A549 (cell line): ENCODE data around the gene HAPLN2. TPM values are rescaled to one million over a fixed set of nuclear protein-coding genes. Genes with fewer than 3 reads are reported as not detected.

ENCODE experiments used
- ATAC-seq, 2 experiments: fragments of 200-7000 bp in 1 of 2; fragments of >200 bp in 1 of 2; cut with Nextera tagmentation in 1 of 2; cut with Tn5 transposase in 1 of 2; 3 replicates each; pipeline versions ENCODE4 v1.8.0 to v1.9.1; 2018 to 2020; ENCODE audit warnings: mild to moderate bottlenecking in 1 of 2, moderate library complexity in 1 of 2
- CTCF ChIA-PET: fragments of 300-600 bp; sonication (Branson Sonifier 250); formaldehyde crosslinking; extraction: SDS; loops from one replicate; lab custom pipeline; 2021; ENCODE audit warnings: antibody characterized with exemption, inconsistent platforms; lab: Yijun Ruan, JAX
- POLR2A ChIA-PET: fragments of 350-600 bp; formaldehyde crosslinking; extraction: SDS; loops from one replicate; lab custom pipeline; 2021; ENCODE audit warnings: antibody characterized with exemption, inconsistent platforms; lab: Yijun Ruan, JAX
- DNase-seq, 2 experiments: peaks; one replicate each; pipeline versions ENCODE4 v3.0.0 to v3.0.0-alpha.2; 2011 to 2016; ENCODE audit warnings: low read depth in 1 of 2, low spot score in 1 of 2
- FAIRE-seq: peaks from 2 replicates; lab custom pipeline; 2011; peaks lifted over from hg19 to GRCh38; lab: Jason Lieb, UNC
- H3K27ac ChIP-seq, 2 experiments: fragments of >200 bp; sonication (Bioruptor Twin); formaldehyde crosslinking; 3 replicates each; pipeline ENCODE4 v1.5.1; 2016 to 2017
- H3K4me1 ChIP-seq: fragments of >200 bp; sonication (Bioruptor Twin); formaldehyde crosslinking; 3 replicates; pipeline ENCODE4 v1.6.1; 2016
- H3K4me2 ChIP-seq: fragments of >200 bp; sonication (Bioruptor Twin); formaldehyde crosslinking; 3 replicates; pipeline ENCODE4 v1.6.1; 2016
- H3K4me3 ChIP-seq: fragments of >200 bp; sonication (Bioruptor Twin); formaldehyde crosslinking; 3 replicates; pipeline ENCODE4 v1.5.1; 2016
- H3K9me3 ChIP-seq: fragments of >200 bp; sonication (Bioruptor Twin); formaldehyde crosslinking; 3 replicates; pipeline ENCODE4 v1.6.1; 2016
- CBX8 ChIP-seq: fragments of 200-600 bp; sonication (generic); IDR thresholded peaks from 2 replicates; pipeline ENCODE4 v1.6.1; 2016
- CEBPB ChIP-seq, 2 experiments: fragments of >200 bp in 1 of 2; sonication (Bioruptor Twin) in 1 of 2; formaldehyde crosslinking in 1 of 2; IDR thresholded peaks; 2 replicates each; pipeline ENCODE4 v1.6.1; 2012 to 2016
- ESRRA ChIP-seq: fragments of 150-350 bp; IDR thresholded peaks from 2 replicates; pipeline ENCODE4 v1.6.1; 2014; ENCODE audit warnings: mild to moderate bottlenecking, low read length, borderline replicate concordance
- FOSB ChIP-seq: fragments of 250-450 bp; sonication (Bioruptor Pico); IDR thresholded peaks from 2 replicates; pipeline ENCODE4 v1.5.0; 2020; ENCODE audit warnings: mild to moderate bottlenecking, moderate library complexity
- FOSL2 ChIP-seq, 2 experiments: fragments of 450-650 bp in 1 of 2; fragments of >200 bp in 1 of 2; sonication (Bioruptor Twin) in 1 of 2; formaldehyde crosslinking; IDR thresholded peaks; 2 replicates each; pipeline versions ENCODE4 v1.5.0 to v1.6.1; 2016 to 2020; ENCODE audit warnings: mild to moderate bottlenecking in 1 of 2, moderate library complexity in 1 of 2
- HOXB5 ChIP-seq: fragments of 250-450 bp; sonication (Bioruptor Pico); IDR thresholded peaks from 2 replicates; pipeline ENCODE4 v1.5.0; 2020; ENCODE audit warnings: mild to moderate bottlenecking, moderate library complexity
- JUN ChIP-seq, 2 experiments: fragments of >200 bp; sonication (Bioruptor Twin); formaldehyde crosslinking; IDR thresholded peaks; 2 replicates in 1 of 2; 3 replicates in 1 of 2; pipeline ENCODE4 v1.6.1; 2016 to 2017
- MAFK ChIP-seq: fragments of 450-650 bp; IDR thresholded peaks from 2 replicates; pipeline ENCODE4 v1.6.1; 2014; ENCODE audit not compliant: partially characterized antibody
- NFE2L2 ChIP-seq: fragments of 150-350 bp; conservative IDR thresholded peaks from 2 replicates; pipeline ENCODE4 v1.6.1; 2014; ENCODE audit warnings: low read length
- PHF8 ChIP-seq: fragments of 200-600 bp; sonication (generic); IDR thresholded peaks from 2 replicates; pipeline ENCODE4 v1.6.1; 2016; ENCODE audit warnings: low read depth, mild to moderate bottlenecking, antibody characterized with exemption, moderate library complexity, borderline replicate concordance
- RAD21 ChIP-seq, 2 experiments: fragments of >200 bp in 1 of 2; sonication (Bioruptor Twin) in 1 of 2; formaldehyde crosslinking in 1 of 2; IDR thresholded peaks in 1 of 2; conservative IDR thresholded peaks in 1 of 2; 2 replicates in 1 of 2; 3 replicates in 1 of 2; pipeline ENCODE4 v1.6.1; 2012 to 2018; ENCODE audit warnings: inconsistent platforms in 1 of 2
- SMC3 ChIP-seq: fragments of >200 bp; sonication (Bioruptor Twin); formaldehyde crosslinking; IDR thresholded peaks from 3 replicates; pipeline ENCODE4 v1.6.1; 2018; ENCODE audit warnings: inconsistent platforms
- ZFP36 ChIP-seq: fragments of 450-650 bp; IDR thresholded peaks from 2 replicates; pipeline ENCODE4 v1.6.1; 2014; ENCODE audit warnings: borderline replicate concordance; ENCODE audit not compliant: partially characterized antibody
- WGBS: methylation state at CpG from one replicate; pipeline ENCODE4 v1.1.6; 2017; ENCODE audit errors: missing lambda C conversion rate; 5-methylcytosine and 5-hydroxymethylcytosine counted together
- polyA plus RNA-seq, 4 experiments: library from polyadenylated mRNA; depleted of rRNA in 3 of 4; stranded (reverse); fragments of >200 nt; fragmentation: RNase III in 1 of 4; extraction: RNeasy Plus Mini Kit Qiagen cat#74134 plus additional on column Dnase treatment in 1 of 4; gene quantifications; 2 replicates in 3 of 4; 3 replicates in 1 of 4; pipeline ENCODE4 v1.2.3, GENCODE V29; 2011 to 2017
- TF ChIP-seq, protein P1 (sequence below): fragments of 150-350 bp; IDR thresholded peaks from 2 replicates; pipeline ENCODE4 v1.6.1; 2014; ENCODE audit warnings: low read depth, mild to moderate bottlenecking, low read length
- TF ChIP-seq, protein P2 (sequence below): fragments of >200 bp; sonication (Bioruptor Twin); formaldehyde crosslinking; IDR thresholded peaks from 2 replicates; pipeline ENCODE4 v1.6.1; 2016
- TF ChIP-seq, protein P3 (sequence below): fragments of 250-450 bp; sonication (Bioruptor Pico); IDR thresholded peaks from 2 replicates; pipeline ENCODE4 v1.5.0; 2021; ENCODE audit warnings: mild to moderate bottlenecking, moderate library complexity, borderline replicate concordance
- TF ChIP-seq, protein P4 (sequence below): fragments of 450-650 bp; IDR thresholded peaks from 2 replicates; pipeline ENCODE4 v1.6.1; 2014; ENCODE audit warnings: antibody characterized with exemption
- TF ChIP-seq, protein P5 (sequence below): fragments of >200 bp; sonication (Bioruptor Twin); formaldehyde crosslinking; IDR thresholded peaks from 3 replicates; pipeline ENCODE4 v1.5.1; 2016
- TF ChIP-seq, protein P6 (sequence below): fragments of 200-600 bp; sonication (generic); IDR thresholded peaks from 2 replicates; pipeline ENCODE4 v1.6.1; 2016; ENCODE audit warnings: antibody characterized with exemption, mild to moderate bottlenecking, moderate library complexity
- TF ChIP-seq, protein P7 (sequence below): IDR thresholded peaks from 2 replicates; pipeline ENCODE4 v1.6.1; 2012

HAPLN2 gene
- polyA plus RNA-seq, 2 of the 4 experiments (the other 2 are of a cell fraction): 0.10 to 0.23 TPM

DNA sequence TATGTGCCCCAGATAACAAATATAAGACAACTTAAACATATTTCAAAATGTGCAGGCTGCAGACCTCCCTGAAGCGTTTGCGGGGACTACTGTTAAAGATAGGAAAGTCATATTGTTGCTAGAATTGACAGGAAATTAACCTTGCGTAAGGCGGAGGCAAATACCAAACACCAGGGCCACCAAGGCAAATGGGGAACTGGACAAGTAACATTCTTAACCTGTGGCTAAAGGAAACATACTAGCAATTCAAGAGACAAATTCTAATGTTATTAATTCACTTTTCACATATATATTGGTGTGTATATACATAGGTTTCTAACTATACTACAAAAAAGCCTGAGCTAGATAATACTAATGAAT, 6.8 kb downstream of the HAPLN2 start:
- 49% methylated on average over 4 of the region's 4 CpGs for WGBS
- no peak for ATAC-seq
- no peak overlapping the region for H3K27ac ChIP-seq
- DNase-seq: no peak
- no peak for FAIRE-seq
- peak overlapping the region; percentile 94; the same call in 1 of the 3 replicates for H3K4me2 ChIP-seq
- CTCF ChIA-PET: interaction anchor here (0.7 to 25.7 kb wide), 21 partner anchors 8 to 302 kb away, joined by 3 to 495 read pairs (median 6); partner anchors contain the start of genes BCAN, CRABP2, HAPLN2 and NAXE
- H3K9me3 ChIP-seq: no peaks in the 10 kb centered on the region
- POLR2A ChIA-PET: no interaction called here
- H3K4me1 ChIP-seq: peaks cover 12% of the 10 kb centered on the region
- H3K4me3 ChIP-seq: no peak overlapping the region; the same call in 2 of the 3 replicates
- TF ChIP-seq PHF8 (no peak), SMC3 (no peak), ESRRA (no peak), NFE2L2 (no peak), CBX8 (no peak), ZFP36 (no peak), HOXB5 (no peak), FOSB (CRISPR knock-in tag) (no peak)
- TF ChIP-seq, protein P1, sequence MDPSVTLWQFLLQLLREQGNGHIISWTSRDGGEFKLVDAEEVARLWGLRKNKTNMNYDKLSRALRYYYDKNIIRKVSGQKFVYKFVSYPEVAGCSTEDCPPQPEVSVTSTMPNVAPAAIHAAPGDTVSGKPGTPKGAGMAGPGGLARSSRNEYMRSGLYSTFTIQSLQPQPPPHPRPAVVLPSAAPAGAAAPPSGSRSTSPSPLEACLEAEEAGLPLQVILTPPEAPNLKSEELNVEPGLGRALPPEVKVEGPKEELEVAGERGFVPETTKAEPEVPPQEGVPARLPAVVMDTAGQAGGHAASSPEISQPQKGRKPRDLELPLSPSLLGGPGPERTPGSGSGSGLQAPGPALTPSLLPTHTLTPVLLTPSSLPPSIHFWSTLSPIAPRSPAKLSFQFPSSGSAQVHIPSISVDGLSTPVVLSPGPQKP: no peak
- TF ChIP-seq, protein P2, sequence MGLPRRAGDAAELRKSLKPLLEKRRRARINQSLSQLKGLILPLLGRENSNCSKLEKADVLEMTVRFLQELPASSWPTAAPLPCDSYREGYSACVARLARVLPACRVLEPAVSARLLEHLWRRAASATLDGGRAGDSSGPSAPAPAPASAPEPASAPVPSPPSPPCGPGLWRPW: no peak
- TF ChIP-seq, protein P3, sequence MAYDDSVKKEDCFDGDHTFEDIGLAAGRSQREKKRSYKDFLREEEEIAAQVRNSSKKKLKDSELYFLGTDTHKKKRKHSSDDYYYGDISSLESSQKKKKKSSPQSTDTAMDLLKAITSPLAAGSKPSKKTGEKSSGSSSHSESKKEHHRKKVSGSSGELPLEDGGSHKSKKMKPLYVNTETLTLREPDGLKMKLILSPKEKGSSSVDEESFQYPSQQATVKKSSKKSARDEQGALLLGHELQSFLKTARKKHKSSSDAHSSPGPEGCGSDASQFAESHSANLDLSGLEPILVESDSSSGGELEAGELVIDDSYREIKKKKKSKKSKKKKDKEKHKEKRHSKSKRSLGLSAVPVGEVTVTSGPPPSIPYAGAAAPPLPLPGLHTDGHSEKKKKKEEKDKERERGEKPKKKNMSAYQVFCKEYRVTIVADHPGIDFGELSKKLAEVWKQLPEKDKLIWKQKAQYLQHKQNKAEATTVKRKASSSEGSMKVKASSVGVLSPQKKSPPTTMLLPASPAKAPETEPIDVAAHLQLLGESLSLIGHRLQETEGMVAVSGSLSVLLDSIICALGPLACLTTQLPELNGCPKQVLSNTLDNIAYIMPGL: no peak
- TF ChIP-seq, all 56 proteins: peak for 0

DNA sequence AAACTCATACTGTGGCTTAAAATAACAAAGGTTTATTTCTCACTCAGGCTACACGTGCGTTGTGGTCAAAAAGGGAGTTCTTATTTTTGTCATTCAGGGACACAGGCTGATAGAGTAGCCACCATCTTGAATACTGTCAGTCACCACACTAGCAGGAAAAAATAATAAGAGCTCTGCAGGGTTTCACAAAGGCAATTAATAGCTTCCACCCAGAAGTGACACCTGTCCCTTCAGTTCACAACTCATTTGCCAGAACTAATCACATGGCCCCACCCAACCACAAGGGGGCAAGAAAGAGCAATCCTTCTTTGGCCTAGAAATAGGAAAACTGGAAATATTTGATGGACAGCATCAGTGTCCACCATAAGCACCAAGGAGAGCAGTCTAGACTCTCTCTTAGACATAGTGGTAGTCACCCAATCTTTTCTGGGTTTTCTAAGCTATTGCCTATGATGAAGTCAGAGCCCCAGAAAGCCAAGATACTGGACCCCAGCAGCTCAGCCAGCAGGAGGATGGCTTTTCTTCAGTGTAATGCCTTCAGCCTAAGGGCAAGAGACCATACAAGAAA, 8.2 kb downstream of the HAPLN2 start:
- POLR2A ChIA-PET: interaction anchor here (0.6 kb wide), 1 partner anchor 352 kb away, joined by 3 read pairs; no protein-coding TSS in a partner anchor
- FAIRE-seq (no peak), DNase-seq (peak; percentile 57 to 68), ATAC-seq (peak; percentile 23 to 28; a peak in 4 of 6 replicates)
- CTCF ChIA-PET: interaction anchor here (0.6 to 25.7 kb wide), 40 partner anchors 13 to 581 kb away, joined by 3 to 495 read pairs (median 3); partner anchors contain the start of genes BCAN, CRABP2, HAPLN2 and METTL25B
- Histone ChIP-seq H3K4me3 (no peak overlapping the region), H3K4me2 (no peak overlapping the region), H3K4me1 (peaks cover 12% of the 10 kb centered on the region), H3K9me3 (no peaks in the 10 kb centered on the region), H3K27ac (no peak overlapping the region)
- WGBS: 89% methylated on average over 2 of the region's 2 CpGs
- TF ChIP-seq JUN (IDR thresholded peaks at IDR 0.05): no peak
- peak; percentile 41 to 65; a peak in 3 of 5 replicates for TF ChIP-seq RAD21 (conservative IDR thresholded peaks at IDR 0.05 in 1 of 2, IDR thresholded peaks at IDR 0.05 in 1 of 2)
- TF ChIP-seq CEBPB (IDR thresholded peaks at IDR 0.05): no peak
- TF ChIP-seq, protein P3: no peak
- TF ChIP-seq, protein P4, sequence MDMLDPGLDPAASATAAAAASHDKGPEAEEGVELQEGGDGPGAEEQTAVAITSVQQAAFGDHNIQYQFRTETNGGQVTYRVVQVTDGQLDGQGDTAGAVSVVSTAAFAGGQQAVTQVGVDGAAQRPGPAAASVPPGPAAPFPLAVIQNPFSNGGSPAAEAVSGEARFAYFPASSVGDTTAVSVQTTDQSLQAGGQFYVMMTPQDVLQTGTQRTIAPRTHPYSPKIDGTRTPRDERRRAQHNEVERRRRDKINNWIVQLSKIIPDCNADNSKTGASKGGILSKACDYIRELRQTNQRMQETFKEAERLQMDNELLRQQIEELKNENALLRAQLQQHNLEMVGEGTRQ: peak; percentile 42
- no peak for TF ChIP-seq FOSL2 (IDR thresholded peaks at IDR 0.05)
- no peak for TF ChIP-seq FOSL2 (CRISPR knock-in tag; IDR thresholded peaks at IDR 0.05)
- TF ChIP-seq, protein P5, sequence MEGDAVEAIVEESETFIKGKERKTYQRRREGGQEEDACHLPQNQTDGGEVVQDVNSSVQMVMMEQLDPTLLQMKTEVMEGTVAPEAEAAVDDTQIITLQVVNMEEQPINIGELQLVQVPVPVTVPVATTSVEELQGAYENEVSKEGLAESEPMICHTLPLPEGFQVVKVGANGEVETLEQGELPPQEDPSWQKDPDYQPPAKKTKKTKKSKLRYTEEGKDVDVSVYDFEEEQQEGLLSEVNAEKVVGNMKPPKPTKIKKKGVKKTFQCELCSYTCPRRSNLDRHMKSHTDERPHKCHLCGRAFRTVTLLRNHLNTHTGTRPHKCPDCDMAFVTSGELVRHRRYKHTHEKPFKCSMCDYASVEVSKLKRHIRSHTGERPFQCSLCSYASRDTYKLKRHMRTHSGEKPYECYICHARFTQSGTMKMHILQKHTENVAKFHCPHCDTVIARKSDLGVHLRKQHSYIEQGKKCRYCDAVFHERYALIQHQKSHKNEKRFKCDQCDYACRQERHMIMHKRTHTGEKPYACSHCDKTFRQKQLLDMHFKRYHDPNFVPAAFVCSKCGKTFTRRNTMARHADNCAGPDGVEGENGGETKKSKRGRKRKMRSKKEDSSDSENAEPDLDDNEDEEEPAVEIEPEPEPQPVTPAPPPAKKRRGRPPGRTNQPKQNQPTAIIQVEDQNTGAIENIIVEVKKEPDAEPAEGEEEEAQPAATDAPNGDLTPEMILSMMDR: peak; percentile 70
- TF ChIP-seq, protein P6, sequence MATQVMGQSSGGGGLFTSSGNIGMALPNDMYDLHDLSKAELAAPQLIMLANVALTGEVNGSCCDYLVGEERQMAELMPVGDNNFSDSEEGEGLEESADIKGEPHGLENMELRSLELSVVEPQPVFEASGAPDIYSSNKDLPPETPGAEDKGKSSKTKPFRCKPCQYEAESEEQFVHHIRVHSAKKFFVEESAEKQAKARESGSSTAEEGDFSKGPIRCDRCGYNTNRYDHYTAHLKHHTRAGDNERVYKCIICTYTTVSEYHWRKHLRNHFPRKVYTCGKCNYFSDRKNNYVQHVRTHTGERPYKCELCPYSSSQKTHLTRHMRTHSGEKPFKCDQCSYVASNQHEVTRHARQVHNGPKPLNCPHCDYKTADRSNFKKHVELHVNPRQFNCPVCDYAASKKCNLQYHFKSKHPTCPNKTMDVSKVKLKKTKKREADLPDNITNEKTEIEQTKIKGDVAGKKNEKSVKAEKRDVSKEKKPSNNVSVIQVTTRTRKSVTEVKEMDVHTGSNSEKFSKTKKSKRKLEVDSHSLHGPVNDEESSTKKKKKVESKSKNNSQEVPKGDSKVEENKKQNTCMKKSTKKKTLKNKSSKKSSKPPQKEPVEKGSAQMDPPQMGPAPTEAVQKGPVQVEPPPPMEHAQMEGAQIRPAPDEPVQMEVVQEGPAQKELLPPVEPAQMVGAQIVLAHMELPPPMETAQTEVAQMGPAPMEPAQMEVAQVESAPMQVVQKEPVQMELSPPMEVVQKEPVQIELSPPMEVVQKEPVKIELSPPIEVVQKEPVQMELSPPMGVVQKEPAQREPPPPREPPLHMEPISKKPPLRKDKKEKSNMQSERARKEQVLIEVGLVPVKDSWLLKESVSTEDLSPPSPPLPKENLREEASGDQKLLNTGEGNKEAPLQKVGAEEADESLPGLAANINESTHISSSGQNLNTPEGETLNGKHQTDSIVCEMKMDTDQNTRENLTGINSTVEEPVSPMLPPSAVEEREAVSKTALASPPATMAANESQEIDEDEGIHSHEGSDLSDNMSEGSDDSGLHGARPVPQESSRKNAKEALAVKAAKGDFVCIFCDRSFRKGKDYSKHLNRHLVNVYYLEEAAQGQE: peak; percentile 69; the same call in 1 of the 2 replicates
- no peak for TF ChIP-seq MAFK
- TF ChIP-seq, protein P7, sequence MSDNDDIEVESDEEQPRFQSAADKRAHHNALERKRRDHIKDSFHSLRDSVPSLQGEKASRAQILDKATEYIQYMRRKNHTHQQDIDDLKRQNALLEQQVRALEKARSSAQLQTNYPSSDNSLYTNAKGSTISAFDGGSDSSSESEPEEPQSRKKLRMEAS: peak; percentile 52
- TF ChIP-seq SMC3: peak; percentile 47; the same call in 2 of the 3 replicates
